Measurements from ENCODE around the gene SLCO1A2.

- TF ChIP-seq POLR2A (IDR thresholded peaks at IDR 0.05; ENCODE audit: control extremely low read depth in 1 of 2, low read depth in 2 of 2, low read length in 2 of 2) (no peak), RNF2 (IDR thresholded peaks at IDR 0.05; ENCODE audit: borderline replicate concordance, low read depth, low read length, missing control alignments, poor library complexity, severe bottlenecking) (no peak), CTCF (IDR thresholded peaks at IDR 0.05; ENCODE audit: control extremely low read depth in 1 of 3, insufficient read depth in 1 of 3, low read depth in 1 of 3, low read length in 3 of 3) (no peak), MAX (IDR thresholded peaks at IDR 0.05) (no peak), BACH1 (IDR thresholded peaks at IDR 0.05; ENCODE audit: low read length) (no peak), BCL11A (IDR thresholded peaks at IDR 0.05; ENCODE audit: low read depth in 2 of 2, low read length in 2 of 2) (no peak)
These were observed 3.9 kb downstream of the SLCO1A2 start for GRCh38 chr12:21330682-21331253.

All from H1 (cell line).